SK-N-SH treated with all-trans-retinoic acid at 6 μM for 48 hours (cell line): ENCODE results near the gene ARL8A.

Experiments used
- ATAC-seq: fragments of 200-7000 bp; cut with Tn5 transposase; 3 replicates; pipeline ENCODE4 v1.9.1; 2020; ENCODE audit warnings: mild to moderate bottlenecking, moderate library complexity
- ARNTL ChIP-seq: fragments of 450-650 bp; formaldehyde crosslinking; IDR thresholded peaks from 2 replicates; pipeline ENCODE4 v1.5.0; 2020; ENCODE audit warnings: low read depth, mild to moderate bottlenecking, moderate library complexity, borderline replicate concordance
- BACH2 ChIP-seq: fragments of 250-450 bp; sonication (Bioruptor Pico); IDR thresholded peaks from 2 replicates; pipeline ENCODE4 v1.9.0; 2021; ENCODE audit warnings: mild to moderate bottlenecking, borderline replicate concordance
- CSDC2 ChIP-seq: fragments of 250-450 bp; sonication (Bioruptor Pico); IDR thresholded peaks from 2 replicates; pipeline ENCODE4 v1.5.0; 2020; ENCODE audit warnings: mild to moderate bottlenecking, moderate library complexity
- ESRRG ChIP-seq: fragments of 250-450 bp; sonication (Bioruptor Pico); IDR thresholded peaks from 2 replicates; pipeline ENCODE4 v1.6.1; 2021; ENCODE audit warnings: mild to moderate bottlenecking
- GLIS3 ChIP-seq: fragments of 250-450 bp; sonication (Bioruptor Pico); IDR thresholded peaks from 2 replicates; pipeline ENCODE4 v1.5.0; 2020; ENCODE audit warnings: mild to moderate bottlenecking, moderate library complexity
- ISL1 ChIP-seq: fragments of 250-450 bp; sonication (Bioruptor Pico); IDR thresholded peaks from 2 replicates; pipeline ENCODE4 v2.1.2; 2022; ENCODE audit warnings: mild to moderate bottlenecking, moderate library complexity
- OSR1 ChIP-seq: fragments of 250-450 bp; sonication (Bioruptor Pico); IDR thresholded peaks from 2 replicates; pipeline ENCODE4 v1.8.0; 2022; ENCODE audit warnings: moderate library complexity, mild to moderate bottlenecking, inconsistent platforms
- PATZ1 ChIP-seq: fragments of 250-450 bp; sonication (Bioruptor Pico); IDR thresholded peaks from 2 replicates; pipeline ENCODE4 v1.8.0; 2020; ENCODE audit warnings: mild to moderate bottlenecking, moderate library complexity, borderline replicate concordance
- PPARA ChIP-seq: fragments of 250-450 bp; sonication (Bioruptor Pico); IDR thresholded peaks from 2 replicates; pipeline ENCODE4 v1.5.0; 2020; ENCODE audit warnings: mild to moderate bottlenecking, borderline replicate concordance
- RARB ChIP-seq: fragments of 250-450 bp; sonication (Bioruptor Pico); IDR thresholded peaks from 2 replicates; pipeline ENCODE4 v1.8.0; 2021; ENCODE audit warnings: mild to moderate bottlenecking, moderate library complexity
- SNAI2 ChIP-seq: fragments of 250-450 bp; sonication (Bioruptor Pico); IDR thresholded peaks from 2 replicates; pipeline ENCODE4 v1.5.0; 2020; ENCODE audit warnings: mild to moderate bottlenecking, moderate library complexity
- TOX ChIP-seq: fragments of 250-450 bp; sonication (Bioruptor Pico); IDR thresholded peaks from 2 replicates; pipeline ENCODE4 v1.8.0; 2021; ENCODE audit warnings: mild to moderate bottlenecking, moderate library complexity, borderline replicate concordance
- TSHZ2 ChIP-seq: fragments of 250-450 bp; sonication (Bioruptor Pico); IDR thresholded peaks from 2 replicates; pipeline ENCODE4 v1.5.0; 2020; ENCODE audit warnings: mild to moderate bottlenecking, moderate library complexity
- ZC3H10 ChIP-seq: fragments of 250-450 bp; sonication (Bioruptor Pico); IDR thresholded peaks from 2 replicates; pipeline ENCODE4 v1.5.1; 2021; ENCODE audit warnings: mild to moderate bottlenecking, moderate library complexity
- ZFP3 ChIP-seq: fragments of 250-450 bp; sonication (Bioruptor Pico); IDR thresholded peaks from 2 replicates; pipeline ENCODE4 v1.5.0; 2020; ENCODE audit warnings: mild to moderate bottlenecking, moderate library complexity
- ZFP30 ChIP-seq: fragments of 450-650 bp; formaldehyde crosslinking; IDR thresholded peaks from 2 replicates; pipeline ENCODE4 v1.5.0; 2022; ENCODE audit warnings: mild to moderate bottlenecking, moderate library complexity
- ZNF565 ChIP-seq: fragments of 450-650 bp; formaldehyde crosslinking; conservative IDR thresholded peaks from 2 replicates; pipeline ENCODE4 v1.5.0; 2020; ENCODE audit warnings: low read depth, mild to moderate bottlenecking, moderate library complexity
- ZNF70 ChIP-seq: fragments of 450-650 bp; formaldehyde crosslinking; IDR thresholded peaks from 2 replicates; pipeline ENCODE4 v1.5.0; 2020; ENCODE audit warnings: mild to moderate bottlenecking, moderate library complexity
- ZNF8 ChIP-seq: fragments of 450-650 bp; formaldehyde crosslinking; IDR thresholded peaks from 2 replicates; pipeline ENCODE4 v1.5.0; 2020; ENCODE audit warnings: mild to moderate bottlenecking, moderate library complexity
- TF ChIP-seq, protein P1 (sequence below): fragments of 250-450 bp; sonication (Bioruptor Pico); IDR thresholded peaks from 2 replicates; pipeline ENCODE4 v1.5.1; 2021; ENCODE audit warnings: mild to moderate bottlenecking, moderate library complexity
- TF ChIP-seq, protein P2 (sequence below): fragments of 250-450 bp; sonication (Bioruptor Pico); IDR thresholded peaks from 2 replicates; pipeline ENCODE4 v1.5.1; 2020; ENCODE audit warnings: low read depth, mild to moderate bottlenecking, moderate library complexity
- TF ChIP-seq, protein P3 (sequence below): fragments of 250-450 bp; sonication (Bioruptor Pico); IDR thresholded peaks from 2 replicates; pipeline ENCODE4 v1.8.0; 2021; ENCODE audit warnings: low read depth, mild to moderate bottlenecking, moderate library complexity, borderline replicate concordance

The ARL8A gene

DNA sequence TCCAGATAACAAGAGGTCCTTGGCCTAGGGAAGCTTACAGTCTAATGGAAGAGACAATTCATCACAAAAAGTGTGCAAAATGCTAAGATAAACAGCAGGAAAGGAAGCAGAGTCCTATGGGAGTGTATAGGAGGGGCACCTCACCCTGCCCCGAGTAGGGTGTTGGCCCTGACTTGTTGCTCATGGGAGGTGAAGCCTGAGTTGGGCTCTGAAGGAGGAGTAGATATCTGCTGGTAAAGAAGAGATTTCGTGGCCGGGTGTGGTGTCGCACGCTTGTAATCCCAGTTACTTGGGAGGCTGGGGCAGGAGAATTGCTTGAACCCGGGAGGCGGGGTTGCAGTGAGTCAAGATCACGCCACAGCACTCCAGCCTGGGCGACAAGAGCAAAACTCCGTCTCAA, 40.5 kb downstream of the ARL8A start (continued):
- TF ChIP-seq CSDC2 (CRISPR knock-in tag), result no peak
- TF ChIP-seq GLIS3 (CRISPR knock-in tag), result no peak

GRCh38 chr1:202101184-202101583, 43.4 kb downstream of the ARL8A start:
- ATAC-seq, result peak; percentile 17; the same call in 1 of the 3 replicates
- TF ChIP-seq ZNF8 (CRISPR knock-in tag) (no peak), RARB (no peak), ZNF565 (CRISPR knock-in tag) (no peak), ARNTL (CRISPR knock-in tag) (no peak), ZFP3 (CRISPR knock-in tag) (no peak), ZFP30 (CRISPR knock-in tag) (no peak)
- TF ChIP-seq, protein P1, sequence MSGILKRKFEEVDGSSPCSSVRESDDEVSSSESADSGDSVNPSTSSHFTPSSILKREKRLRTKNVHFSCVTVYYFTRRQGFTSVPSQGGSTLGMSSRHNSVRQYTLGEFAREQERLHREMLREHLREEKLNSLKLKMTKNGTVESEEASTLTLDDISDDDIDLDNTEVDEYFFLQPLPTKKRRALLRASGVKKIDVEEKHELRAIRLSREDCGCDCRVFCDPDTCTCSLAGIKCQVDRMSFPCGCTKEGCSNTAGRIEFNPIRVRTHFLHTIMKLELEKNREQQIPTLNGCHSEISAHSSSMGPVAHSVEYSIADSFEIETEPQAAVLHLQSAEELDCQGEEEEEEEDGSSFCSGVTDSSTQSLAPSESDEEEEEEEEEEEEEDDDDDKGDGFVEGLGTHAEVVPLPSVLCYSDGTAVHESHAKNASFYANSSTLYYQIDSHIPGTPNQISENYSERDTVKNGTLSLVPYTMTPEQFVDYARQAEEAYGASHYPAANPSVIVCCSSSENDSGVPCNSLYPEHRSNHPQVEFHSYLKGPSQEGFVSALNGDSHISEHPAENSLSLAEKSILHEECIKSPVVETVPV (CRISPR knock-in tag), result no peak

DNA sequence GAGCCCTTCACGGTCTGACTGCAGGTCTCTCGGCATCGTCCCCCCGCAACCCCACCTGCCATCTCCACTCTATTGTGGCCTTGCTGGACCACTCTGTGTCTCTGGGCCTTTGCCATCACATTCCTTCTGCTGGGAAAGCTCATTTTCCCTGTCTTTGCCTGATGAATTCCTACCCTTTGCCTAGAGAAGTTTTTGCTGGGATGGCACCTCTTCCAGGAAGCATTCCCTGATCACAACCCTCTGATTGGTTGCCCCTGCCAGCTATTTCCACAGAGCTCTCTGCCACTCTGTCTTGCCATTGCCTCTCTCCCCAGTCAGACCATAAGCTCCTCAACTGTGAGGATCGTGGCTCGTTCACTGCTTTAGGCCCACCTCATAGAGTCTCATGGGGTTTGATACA, 50.7 kb downstream of the ARL8A start:
- TF ChIP-seq ESRRG (CRISPR knock-in tag), result no peak
- no peak for TF ChIP-seq BACH2 (CRISPR knock-in tag)
- no peak for TF ChIP-seq ZNF70 (CRISPR knock-in tag)
- TF ChIP-seq SNAI2, result no peak
- no peak for TF ChIP-seq ZFP30 (CRISPR knock-in tag)
- TF ChIP-seq, protein P2, sequence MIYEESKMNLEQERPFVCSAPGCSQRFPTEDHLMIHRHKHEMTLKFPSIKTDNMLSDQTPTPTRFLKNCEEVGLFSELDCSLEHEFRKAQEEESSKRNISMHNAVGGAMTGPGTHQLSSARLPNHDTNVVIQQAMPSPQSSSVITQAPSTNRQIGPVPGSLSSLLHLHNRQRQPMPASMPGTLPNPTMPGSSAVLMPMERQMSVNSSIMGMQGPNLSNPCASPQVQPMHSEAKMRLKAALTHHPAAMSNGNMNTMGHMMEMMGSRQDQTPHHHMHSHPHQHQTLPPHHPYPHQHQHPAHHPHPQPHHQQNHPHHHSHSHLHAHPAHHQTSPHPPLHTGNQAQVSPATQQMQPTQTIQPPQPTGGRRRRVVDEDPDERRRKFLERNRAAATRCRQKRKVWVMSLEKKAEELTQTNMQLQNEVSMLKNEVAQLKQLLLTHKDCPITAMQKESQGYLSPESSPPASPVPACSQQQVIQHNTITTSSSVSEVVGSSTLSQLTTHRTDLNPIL, result no peak
- TF ChIP-seq, protein P3, sequence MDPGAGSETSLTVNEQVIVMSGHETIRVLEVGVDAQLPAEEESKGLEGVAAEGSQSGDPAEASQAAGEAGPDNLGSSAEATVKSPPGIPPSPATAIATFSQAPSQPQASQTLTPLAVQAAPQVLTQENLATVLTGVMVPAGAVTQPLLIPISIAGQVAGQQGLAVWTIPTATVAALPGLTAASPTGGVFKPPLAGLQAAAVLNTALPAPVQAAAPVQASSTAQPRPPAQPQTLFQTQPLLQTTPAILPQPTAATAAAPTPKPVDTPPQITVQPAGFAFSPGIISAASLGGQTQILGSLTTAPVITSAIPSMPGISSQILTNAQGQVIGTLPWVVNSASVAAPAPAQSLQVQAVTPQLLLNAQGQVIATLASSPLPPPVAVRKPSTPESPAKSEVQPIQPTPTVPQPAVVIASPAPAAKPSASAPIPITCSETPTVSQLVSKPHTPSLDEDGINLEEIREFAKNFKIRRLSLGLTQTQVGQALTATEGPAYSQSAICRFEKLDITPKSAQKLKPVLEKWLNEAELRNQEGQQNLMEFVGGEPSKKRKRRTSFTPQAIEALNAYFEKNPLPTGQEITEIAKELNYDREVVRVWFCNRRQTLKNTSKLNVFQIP (CRISPR knock-in tag), result no peak
- no peak for TF ChIP-seq ZNF8 (CRISPR knock-in tag)
- no peak for TF ChIP-seq ZC3H10 (CRISPR knock-in tag)
- ATAC-seq, result no peak

DNA sequence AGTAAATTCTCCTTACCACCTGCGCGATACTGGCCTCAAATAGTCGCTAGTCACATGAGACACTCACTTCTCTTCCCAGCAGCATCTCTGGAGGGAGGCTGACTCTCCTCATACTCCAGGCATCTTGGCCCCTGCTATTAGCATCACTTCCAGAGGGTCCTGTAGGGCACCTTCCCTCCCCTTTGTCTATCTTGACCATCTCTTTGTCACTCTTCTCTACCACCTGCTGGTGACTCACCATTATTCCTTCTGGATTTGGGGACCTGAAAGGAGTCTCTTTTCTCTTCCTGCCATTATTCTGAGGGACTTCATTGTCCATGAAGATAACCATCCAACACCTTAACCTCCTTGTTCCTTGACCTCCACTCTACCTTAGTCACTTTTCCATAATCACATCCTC, 53.5 kb downstream of the ARL8A start:
- TF ChIP-seq TOX, result no peak
- no peak for TF ChIP-seq TSHZ2 (CRISPR knock-in tag)
- TF ChIP-seq, protein P1 (CRISPR knock-in tag), result no peak
- no peak for TF ChIP-seq ZFP30 (CRISPR knock-in tag)
- no peak for TF ChIP-seq ZC3H10 (CRISPR knock-in tag)
- TF ChIP-seq, protein P3 (CRISPR knock-in tag), result no peak
- TF ChIP-seq ZNF8 (CRISPR knock-in tag), result no peak
- no peak for TF ChIP-seq CSDC2 (CRISPR knock-in tag)
- no peak for TF ChIP-seq RARB
- no peak for TF ChIP-seq GLIS3 (CRISPR knock-in tag)
- TF ChIP-seq ARNTL (CRISPR knock-in tag), result no peak
- TF ChIP-seq, protein P2, result no peak
- TF ChIP-seq PPARA (CRISPR knock-in tag), result no peak
- TF ChIP-seq ZNF70 (CRISPR knock-in tag), result no peak
- TF ChIP-seq ZFP3 (CRISPR knock-in tag), result no peak
- no peak for TF ChIP-seq ISL1
- TF ChIP-seq PATZ1 (CRISPR knock-in tag), result no peak
- TF ChIP-seq OSR1 (CRISPR knock-in tag), result no peak
- no peak for TF ChIP-seq BACH2 (CRISPR knock-in tag)
- TF ChIP-seq SNAI2, result no peak
- ATAC-seq, result no peak
